HEK293 (cell line): Measurements from ENCODE around the gene SUSD6.

Experiments used
- CTCF ChIA-PET: fragments of 350-600 bp; formaldehyde crosslinking; extraction: SDS; loops from one replicate; lab custom pipeline; 2021; ENCODE audit warnings: antibody characterized with exemption; lab: Yijun Ruan, JAX
- POLR2A ChIA-PET: fragments of 300-600 bp; formaldehyde crosslinking; extraction: SDS; loops from one replicate; lab custom pipeline; 2020; ENCODE audit warnings: antibody characterized with exemption, inconsistent platforms; lab: Yijun Ruan, JAX
- H3K27ac ChIP-seq: fragments of 200-500 bp; sonication (Bioruptor generic); 2 replicates; pipeline ENCODE4 v1.5.1; 2014; ENCODE audit warnings: low read depth, low read length, control low read depth, inconsistent platforms; ENCODE audit errors: extremely low read depth
- H3K36me3 ChIP-seq, 2 experiments: fragments of 200-500 bp in 1 of 2; sonication (Bioruptor generic) in 1 of 2; 1 replicate in 1 of 2; 2 replicates in 1 of 2; pipeline ENCODE4 v1.5.1; 2014 to 2017; ENCODE audit warnings: inconsistent platforms in 2 of 2, low read length in 2 of 2; ENCODE audit not compliant: control insufficient read depth in 2 of 2, insufficient read depth in 1 of 2
- H3K4me1 ChIP-seq: fragments of 200-500 bp; sonication (Bioruptor generic); 2 replicates; pipeline ENCODE4 v1.5.1; 2014; ENCODE audit warnings: mild to moderate bottlenecking, low read length, inconsistent platforms; ENCODE audit not compliant: control insufficient read depth, insufficient read depth
- H3K4me3 ChIP-seq: 2 replicates; pipeline ENCODE4 v1.5.1; 2011; ENCODE audit warnings: low read depth, mild to moderate bottlenecking, control low read depth, low read length, moderate library complexity
- H3K9me3 ChIP-seq: fragments of 200-500 bp; sonication (Bioruptor generic); 2 replicates; pipeline ENCODE4 v1.5.1; 2014; ENCODE audit warnings: low read depth, low read length, inconsistent platforms; ENCODE audit not compliant: control insufficient read depth, insufficient read depth
- GLI4 ChIP-seq: fragments of 450-650 bp; formaldehyde crosslinking; IDR thresholded peaks from 2 replicates; pipeline ENCODE4 v1.5.1; 2016; ENCODE audit warnings: missing biosample characterization, missing genetic modification characterization
- GLIS1 ChIP-seq: fragments of 450-650 bp; formaldehyde crosslinking; IDR thresholded peaks from 2 replicates; pipeline ENCODE4 v1.5.1; 2016; ENCODE audit warnings: missing biosample characterization, missing genetic modification characterization
- KLF10 ChIP-seq: fragments of 450-650 bp; IDR thresholded peaks from 2 replicates; pipeline ENCODE4 v1.5.1; 2018; ENCODE audit warnings: missing biosample characterization, mild to moderate bottlenecking, missing genetic modification characterization
- MEIS1 ChIP-seq: sonication (generic); formaldehyde crosslinking; IDR thresholded peaks from 2 replicates; pipeline ENCODE4 v1.8.1; 2022; ENCODE audit warnings: missing genetic modification reagents, mild to moderate bottlenecking, borderline replicate concordance
- RBAK ChIP-seq: fragments of 450-650 bp; formaldehyde crosslinking; IDR thresholded peaks from 2 replicates; pipeline ENCODE4 v1.5.1; 2016; ENCODE audit warnings: missing biosample characterization, missing genetic modification characterization
- SCRT1 ChIP-seq: fragments of 450-650 bp; formaldehyde crosslinking; IDR thresholded peaks from 2 replicates; pipeline ENCODE4 v1.5.1; 2016; ENCODE audit warnings: missing biosample characterization, missing genetic modification characterization, borderline replicate concordance
- SP3 ChIP-seq: fragments of 450-650 bp; formaldehyde crosslinking; IDR thresholded peaks from 2 replicates; pipeline ENCODE4 v1.5.1; 2016; ENCODE audit warnings: missing biosample characterization, missing genetic modification characterization
- ZBTB1 ChIP-seq: fragments of 450-650 bp; formaldehyde crosslinking; IDR thresholded peaks from 2 replicates; pipeline ENCODE4 v1.5.1; 2016; ENCODE audit warnings: missing biosample characterization, missing genetic modification characterization
- ZBTB7A ChIP-seq: fragments of 450-650 bp; formaldehyde crosslinking; IDR thresholded peaks from 2 replicates; pipeline ENCODE4 v1.5.1; 2016; ENCODE audit warnings: low read depth, missing biosample characterization, missing genetic modification characterization
- ZFHX2 ChIP-seq: fragments of 450-650 bp; formaldehyde crosslinking; conservative IDR thresholded peaks from 2 replicates; pipeline ENCODE4 v1.5.1; 2016; ENCODE audit warnings: missing biosample characterization, missing genetic modification characterization
- ZFP37 ChIP-seq: fragments of 450-650 bp; formaldehyde crosslinking; IDR thresholded peaks from 2 replicates; pipeline ENCODE4 v1.5.1; 2016; ENCODE audit warnings: missing biosample characterization, missing genetic modification characterization
- ZNF10 ChIP-seq: fragments of 450-650 bp; formaldehyde crosslinking; IDR thresholded peaks from 2 replicates; pipeline ENCODE4 v1.5.1; 2017; ENCODE audit warnings: missing biosample characterization, missing genetic modification characterization
- ZNF140 ChIP-seq: fragments of 450-650 bp; formaldehyde crosslinking; IDR thresholded peaks from 2 replicates; pipeline ENCODE4 v1.5.1; 2016; ENCODE audit warnings: missing biosample characterization, missing genetic modification characterization
- ZNF2 ChIP-seq: fragments of 450-650 bp; formaldehyde crosslinking; IDR thresholded peaks from 2 replicates; pipeline ENCODE4 v1.5.1; 2016; ENCODE audit warnings: missing biosample characterization, missing genetic modification characterization
- ZNF239 ChIP-seq: fragments of 450-650 bp; formaldehyde crosslinking; IDR thresholded peaks from 2 replicates; pipeline ENCODE4 v1.5.1; 2016; ENCODE audit warnings: missing biosample characterization, missing genetic modification characterization
- ZNF24 ChIP-seq: fragments of 450-650 bp; formaldehyde crosslinking; IDR thresholded peaks from 2 replicates; pipeline ENCODE4 v1.5.1; 2016; ENCODE audit warnings: missing biosample characterization, missing genetic modification characterization
- ZNF350 ChIP-seq: fragments of 450-650 bp; formaldehyde crosslinking; IDR thresholded peaks from 2 replicates; pipeline ENCODE4 v1.5.0; 2017; ENCODE audit warnings: missing biosample characterization, mild to moderate bottlenecking, missing genetic modification characterization
- ZNF37A ChIP-seq: fragments of 450-650 bp; IDR thresholded peaks from 2 replicates; pipeline ENCODE4 v1.5.1; 2018; ENCODE audit warnings: missing biosample characterization, missing genetic modification characterization
- ZNF514 ChIP-seq: fragments of 450-650 bp; formaldehyde crosslinking; IDR thresholded peaks from 2 replicates; pipeline ENCODE4 v1.5.1; 2016; ENCODE audit warnings: missing biosample characterization, missing genetic modification characterization
- ZNF521 ChIP-seq: fragments of 450-650 bp; formaldehyde crosslinking; IDR thresholded peaks from 2 replicates; pipeline ENCODE4 v1.5.1; 2017; ENCODE audit warnings: missing biosample characterization, mild to moderate bottlenecking, missing genetic modification characterization
- ZNF548 ChIP-seq: fragments of 450-650 bp; formaldehyde crosslinking; IDR thresholded peaks from 2 replicates; pipeline ENCODE4 v1.5.1; 2016; ENCODE audit warnings: missing biosample characterization, missing genetic modification characterization
- ZNF558 ChIP-seq: fragments of 450-650 bp; formaldehyde crosslinking; IDR thresholded peaks from 2 replicates; pipeline ENCODE4 v1.5.1; 2016; ENCODE audit warnings: missing biosample characterization, missing genetic modification characterization
- ZNF626 ChIP-seq: fragments of 450-650 bp; sonication (Bioruptor Pico); formaldehyde crosslinking; IDR thresholded peaks from 2 replicates; pipeline ENCODE4 v1.5.1; 2018; ENCODE audit warnings: missing biosample characterization, missing genetic modification characterization, inconsistent platforms
- ZNF658 ChIP-seq: fragments of 450-650 bp; formaldehyde crosslinking; IDR thresholded peaks from 2 replicates; pipeline ENCODE4; 2016; ENCODE audit warnings: missing biosample characterization, missing genetic modification characterization
- ZNF830 ChIP-seq: fragments of 450-650 bp; IDR thresholded peaks from 2 replicates; pipeline ENCODE4 v1.5.0; 2018; ENCODE audit warnings: missing biosample characterization, missing genetic modification characterization, low read depth, mild to moderate bottlenecking, moderate library complexity
- TF ChIP-seq, protein P1 (sequence below): fragments of 450-650 bp; formaldehyde crosslinking; IDR thresholded peaks from 2 replicates; pipeline ENCODE4 v1.5.1; 2016; ENCODE audit warnings: missing biosample characterization, missing genetic modification characterization, borderline replicate concordance
- TF ChIP-seq, protein P2 (sequence below): fragments of 450-650 bp; formaldehyde crosslinking; IDR thresholded peaks from 2 replicates; pipeline ENCODE4 v1.5.1; 2016; ENCODE audit warnings: missing biosample characterization, missing genetic modification characterization
- TF ChIP-seq, protein P3 (sequence below): fragments of 450-650 bp; formaldehyde crosslinking; IDR thresholded peaks from 2 replicates; pipeline ENCODE4 v1.5.1; 2016; ENCODE audit warnings: missing biosample characterization, missing genetic modification characterization
- TF ChIP-seq, protein P4 (sequence below): fragments of 450-650 bp; IDR thresholded peaks from 2 replicates; pipeline ENCODE4 v1.5.1; 2018; ENCODE audit warnings: missing biosample characterization, missing genetic modification characterization

Gene SUSD6

DNA sequence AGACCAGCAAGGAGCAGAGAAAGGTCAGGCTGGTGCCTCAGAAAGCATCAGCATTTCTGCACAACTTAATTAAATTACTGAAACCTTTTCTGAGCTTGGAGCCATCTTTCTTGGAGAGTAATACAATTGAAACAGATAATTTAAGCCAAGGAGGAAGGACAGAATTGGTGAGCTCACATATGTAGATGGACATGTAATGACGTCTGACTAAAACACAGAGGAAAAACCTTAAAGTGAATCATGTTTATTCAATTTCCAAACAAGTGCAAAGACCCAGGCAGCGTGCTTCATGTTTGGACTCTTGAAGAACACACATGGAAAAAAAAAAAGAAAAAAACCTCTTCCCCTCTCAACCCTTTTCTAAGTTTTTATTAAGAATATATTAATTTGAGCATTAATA, 19.0 kb downstream of the SUSD6 start:
- H3K4me1 ChIP-seq: peaks cover 12% of the 10 kb centered on the region; the same call in 1 of the 2 replicates
- POLR2A ChIA-PET: no interaction called here
- no peaks in the 10 kb centered on the region for H3K36me3 ChIP-seq
- H3K9me3 ChIP-seq: no peaks in the 10 kb centered on the region
- TF ChIP-seq, protein P1, sequence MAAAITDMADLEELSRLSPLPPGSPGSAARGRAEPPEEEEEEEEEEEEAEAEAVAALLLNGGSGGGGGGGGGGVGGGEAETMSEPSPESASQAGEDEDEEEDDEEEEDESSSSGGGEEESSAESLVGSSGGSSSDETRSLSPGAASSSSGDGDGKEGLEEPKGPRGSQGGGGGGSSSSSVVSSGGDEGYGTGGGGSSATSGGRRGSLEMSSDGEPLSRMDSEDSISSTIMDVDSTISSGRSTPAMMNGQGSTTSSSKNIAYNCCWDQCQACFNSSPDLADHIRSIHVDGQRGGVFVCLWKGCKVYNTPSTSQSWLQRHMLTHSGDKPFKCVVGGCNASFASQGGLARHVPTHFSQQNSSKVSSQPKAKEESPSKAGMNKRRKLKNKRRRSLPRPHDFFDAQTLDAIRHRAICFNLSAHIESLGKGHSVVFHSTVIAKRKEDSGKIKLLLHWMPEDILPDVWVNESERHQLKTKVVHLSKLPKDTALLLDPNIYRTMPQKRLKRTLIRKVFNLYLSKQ (tag by site-specific recombination): no peak
- TF ChIP-seq ZNF2 (tag by site-specific recombination) (no peak), ZBTB7A (tag by site-specific recombination) (no peak), ZFP37 (no peak), ZNF548 (no peak), SCRT1 (tag by site-specific recombination) (no peak), GLI4 (no peak), GLIS1 (no peak), ZNF350 (no peak), KLF10 (no peak), ZNF140 (tag by site-specific recombination) (no peak), MEIS1 (CRISPR knock-in tag) (no peak), RBAK (tag by site-specific recombination) (no peak), ZNF514 (tag by site-specific recombination) (no peak), ZFHX2 (tag by site-specific recombination) (no peak), ZNF239 (tag by site-specific recombination) (no peak)
- TF ChIP-seq, protein P2, sequence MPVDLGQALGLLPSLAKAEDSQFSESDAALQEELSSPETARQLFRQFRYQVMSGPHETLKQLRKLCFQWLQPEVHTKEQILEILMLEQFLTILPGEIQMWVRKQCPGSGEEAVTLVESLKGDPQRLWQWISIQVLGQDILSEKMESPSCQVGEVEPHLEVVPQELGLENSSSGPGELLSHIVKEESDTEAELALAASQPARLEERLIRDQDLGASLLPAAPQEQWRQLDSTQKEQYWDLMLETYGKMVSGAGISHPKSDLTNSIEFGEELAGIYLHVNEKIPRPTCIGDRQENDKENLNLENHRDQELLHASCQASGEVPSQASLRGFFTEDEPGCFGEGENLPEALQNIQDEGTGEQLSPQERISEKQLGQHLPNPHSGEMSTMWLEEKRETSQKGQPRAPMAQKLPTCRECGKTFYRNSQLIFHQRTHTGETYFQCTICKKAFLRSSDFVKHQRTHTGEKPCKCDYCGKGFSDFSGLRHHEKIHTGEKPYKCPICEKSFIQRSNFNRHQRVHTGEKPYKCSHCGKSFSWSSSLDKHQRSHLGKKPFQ (tag by site-specific recombination): no peak
- TF ChIP-seq, protein P3, sequence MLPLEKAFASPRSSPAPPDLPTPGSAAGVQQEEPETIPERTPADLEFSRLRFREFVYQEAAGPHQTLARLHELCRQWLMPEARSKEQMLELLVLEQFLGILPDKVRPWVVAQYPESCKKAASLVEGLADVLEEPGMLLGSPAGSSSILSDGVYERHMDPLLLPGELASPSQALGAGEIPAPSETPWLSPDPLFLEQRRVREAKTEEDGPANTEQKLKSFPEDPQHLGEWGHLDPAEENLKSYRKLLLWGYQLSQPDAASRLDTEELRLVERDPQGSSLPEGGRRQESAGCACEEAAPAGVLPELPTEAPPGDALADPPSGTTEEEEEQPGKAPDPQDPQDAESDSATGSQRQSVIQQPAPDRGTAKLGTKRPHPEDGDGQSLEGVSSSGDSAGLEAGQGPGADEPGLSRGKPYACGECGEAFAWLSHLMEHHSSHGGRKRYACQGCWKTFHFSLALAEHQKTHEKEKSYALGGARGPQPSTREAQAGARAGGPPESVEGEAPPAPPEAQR (tag by site-specific recombination): no peak
- TF ChIP-seq, protein P4, sequence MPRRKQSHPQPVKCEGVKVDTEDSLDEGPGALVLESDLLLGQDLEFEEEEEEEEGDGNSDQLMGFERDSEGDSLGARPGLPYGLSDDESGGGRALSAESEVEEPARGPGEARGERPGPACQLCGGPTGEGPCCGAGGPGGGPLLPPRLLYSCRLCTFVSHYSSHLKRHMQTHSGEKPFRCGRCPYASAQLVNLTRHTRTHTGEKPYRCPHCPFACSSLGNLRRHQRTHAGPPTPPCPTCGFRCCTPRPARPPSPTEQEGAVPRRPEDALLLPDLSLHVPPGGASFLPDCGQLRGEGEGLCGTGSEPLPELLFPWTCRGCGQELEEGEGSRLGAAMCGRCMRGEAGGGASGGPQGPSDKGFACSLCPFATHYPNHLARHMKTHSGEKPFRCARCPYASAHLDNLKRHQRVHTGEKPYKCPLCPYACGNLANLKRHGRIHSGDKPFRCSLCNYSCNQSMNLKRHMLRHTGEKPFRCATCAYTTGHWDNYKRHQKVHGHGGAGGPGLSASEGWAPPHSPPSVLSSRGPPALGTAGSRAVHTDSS (tag by site-specific recombination): no peak
- TF ChIP-seq, all 188 proteins: peak for 0
- Histone ChIP-seq H3K4me3 (no peak overlapping the region), H3K27ac (no peak overlapping the region)
- CTCF ChIA-PET: interaction anchor here (0.8 to 1.4 kb wide), 3 partner anchors 26 to 56 kb away, joined by 3 to 4 read pairs (median 4); partner anchors contain the start of gene CCDC177

DNA sequence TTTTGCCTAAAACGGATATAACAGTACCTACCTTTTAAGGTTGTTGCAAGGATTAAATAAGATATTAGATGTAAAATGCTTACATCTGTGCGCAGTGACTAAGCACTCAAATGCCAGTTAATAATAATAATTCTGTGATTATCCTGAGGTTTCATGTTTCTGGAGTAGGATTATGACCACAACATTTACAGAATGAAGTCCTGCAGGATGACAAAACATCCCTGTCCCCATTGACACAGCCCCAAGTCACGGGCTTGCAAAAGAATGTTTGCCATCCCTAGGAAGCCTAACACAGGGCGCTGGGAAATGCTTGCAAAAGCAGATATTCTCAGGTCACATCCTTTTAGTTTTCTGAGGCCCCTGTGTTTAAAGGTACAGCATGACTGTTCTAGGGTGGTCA, 20.1 kb downstream of the SUSD6 start:
- ChIA-PET CTCF (interaction anchor here (0.6 to 1.2 kb wide), 2 partner anchors 47 to 757 kb away, joined by 3 to 4 read pairs; no protein-coding TSS in a partner anchor), POLR2A (no interaction called here)
- no peaks in the 10 kb centered on the region for H3K9me3 ChIP-seq
- no peak for TF ChIP-seq ZNF2 (tag by site-specific recombination)
- TF ChIP-seq ZNF558 (tag by site-specific recombination): no peak
- TF ChIP-seq, protein P1 (tag by site-specific recombination): no peak
- no peak for TF ChIP-seq ZNF37A
- no peak for TF ChIP-seq SP3
- TF ChIP-seq ZNF10 (tag by site-specific recombination): no peak
- TF ChIP-seq ZNF626: no peak
- TF ChIP-seq SCRT1 (tag by site-specific recombination): no peak
- TF ChIP-seq ZNF658 (tag by site-specific recombination): no peak
- TF ChIP-seq ZNF830 (tag by site-specific recombination): no peak
- no peak for TF ChIP-seq ZBTB1 (tag by site-specific recombination)
- no peak for TF ChIP-seq ZNF24 (tag by site-specific recombination)
- TF ChIP-seq ZNF521 (tag by site-specific recombination): no peak
- peaks cover 12% of the 10 kb centered on the region; the same call in 1 of the 2 replicates for H3K4me1 ChIP-seq
- no peak overlapping the region for H3K4me3 ChIP-seq
- no peaks in the 10 kb centered on the region for H3K36me3 ChIP-seq
- H3K27ac ChIP-seq: no peak overlapping the region
